Activated T-cell treated with anti-CD3 and anti-CD28 coated beads for 24 hours (primary cell): ENCODE measurements around the gene SYNDIG1.

ENCODE experiments used
- DNase-seq: peaks from one replicate; pipeline ENCODE4 v3.0.0-alpha.2; 2020; ENCODE audit warnings: low read depth

SYNDIG1 gene

DNA sequence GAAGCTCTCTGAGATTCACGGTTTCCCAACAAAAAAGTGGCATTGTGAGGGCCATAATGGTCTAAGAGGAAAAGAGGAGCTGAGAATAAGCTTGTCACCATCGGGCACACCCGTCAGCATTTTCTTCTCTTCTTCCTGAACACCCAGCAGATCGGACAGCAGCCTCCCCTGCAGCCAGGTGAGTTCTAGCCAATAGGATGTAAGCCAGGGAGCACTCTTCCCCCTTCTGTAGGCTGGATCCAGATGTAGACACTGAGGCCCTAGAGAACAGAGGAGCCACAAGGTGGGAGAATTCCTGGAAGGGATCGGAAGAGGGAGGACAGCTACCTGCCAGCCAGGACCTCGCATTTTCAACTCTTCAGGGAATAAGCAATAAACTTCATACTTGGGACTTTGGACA lies 228.0 kb downstream of the SYNDIG1 start:
- no peak for DNase-seq

DNA sequence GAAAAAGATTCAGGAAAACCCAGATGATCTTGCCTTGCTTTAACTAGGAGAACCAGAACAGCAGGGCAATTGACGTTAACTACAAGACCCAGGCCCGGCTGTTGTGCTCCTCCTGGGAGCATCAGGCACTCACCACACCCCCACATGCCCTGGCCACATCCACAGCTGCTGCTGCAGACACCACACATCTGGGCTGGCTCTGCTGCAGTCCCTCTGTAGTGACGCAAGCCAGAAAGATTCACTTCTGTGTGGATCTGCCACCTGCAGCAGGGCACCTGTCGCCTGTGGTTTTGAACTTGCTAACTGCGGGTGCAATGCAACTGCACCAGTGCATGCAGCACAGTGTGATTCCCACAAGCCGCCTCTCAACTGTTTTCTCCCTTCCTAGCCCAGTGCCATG lies 228.8 kb downstream of the SYNDIG1 start:
- DNase-seq, result no peak

GRCh38 chr20:24698706-24699206 lies 229.3 kb downstream of the SYNDIG1 start:
- no peak for DNase-seq

- DNase-seq, result no peak
Observed at GRCh38 chr20:24699321-24700165, 230.1 kb downstream of the SYNDIG1 start.

- no peak for DNase-seq
Observed at GRCh38 chr20:24700166-24700860, 230.9 kb downstream of the SYNDIG1 start.

DNA sequence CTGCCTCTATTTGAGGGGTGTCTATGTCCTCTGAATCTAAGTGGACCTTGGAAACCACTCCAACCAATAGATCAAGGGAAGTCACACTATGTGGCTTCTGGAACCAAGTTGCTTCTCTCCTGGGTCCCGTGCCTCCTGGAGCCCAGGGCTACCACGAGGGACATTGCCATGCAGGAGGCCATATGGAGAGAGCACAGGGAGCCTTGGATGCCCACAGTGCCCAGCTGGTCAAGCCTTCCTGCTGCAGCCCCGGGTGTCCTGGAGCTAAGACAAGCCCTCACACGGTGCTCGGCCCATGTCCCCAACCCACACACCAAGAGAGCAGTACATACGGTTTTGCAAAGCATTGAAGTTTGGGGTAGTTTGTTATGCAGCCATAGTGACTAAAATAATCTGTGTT lies 231.6 kb downstream of the SYNDIG1 start:
- DNase-seq, result no peak

DNA sequence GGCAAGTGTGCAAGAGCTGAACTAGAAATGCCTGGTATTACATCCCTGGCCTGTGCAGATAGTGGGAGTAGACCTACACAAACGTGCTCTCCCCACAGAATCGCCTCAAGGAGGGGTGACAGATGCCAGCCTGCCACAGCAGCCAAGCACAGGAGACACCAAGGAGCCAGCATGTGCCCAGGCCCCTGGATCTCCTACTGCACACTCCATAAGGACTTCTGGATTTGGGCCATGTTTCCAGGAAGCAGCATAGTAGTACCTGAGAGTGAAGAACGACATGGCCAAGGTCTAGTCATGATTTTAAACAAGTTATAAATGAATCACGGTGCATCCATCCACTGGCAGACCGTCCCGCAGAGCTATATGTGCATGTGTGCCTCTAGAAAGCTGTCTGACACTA lies 232.2 kb downstream of the SYNDIG1 start:
- no peak for DNase-seq

- DNase-seq, result no peak
Observed at GRCh38 chr20:24702501-24703283, 233.3 kb downstream of the SYNDIG1 start.

GRCh38 chr20:24703284-24703610 lies 233.8 kb downstream of the SYNDIG1 start:
- no peak for DNase-seq

DNA sequence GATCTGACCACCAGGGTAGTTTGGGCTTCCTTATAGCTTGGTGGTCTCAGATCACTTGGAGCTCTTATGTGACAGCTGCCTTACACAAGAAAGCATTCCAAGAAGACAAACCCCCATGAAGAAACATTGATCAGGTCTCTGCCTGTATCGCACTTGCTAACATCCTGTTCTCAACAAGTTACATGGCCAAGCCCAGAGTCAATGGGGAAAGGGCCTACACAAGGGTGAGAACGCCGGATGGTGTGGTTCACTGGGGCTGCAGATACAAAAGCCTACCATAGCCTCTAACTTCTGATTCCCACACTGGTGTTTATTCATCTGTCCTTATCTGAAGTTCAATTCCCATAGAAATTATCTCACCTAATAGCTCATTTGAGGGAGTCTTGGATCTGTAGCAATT lies 235.5 kb downstream of the SYNDIG1 start:
- DNase-seq, result no peak

DNA sequence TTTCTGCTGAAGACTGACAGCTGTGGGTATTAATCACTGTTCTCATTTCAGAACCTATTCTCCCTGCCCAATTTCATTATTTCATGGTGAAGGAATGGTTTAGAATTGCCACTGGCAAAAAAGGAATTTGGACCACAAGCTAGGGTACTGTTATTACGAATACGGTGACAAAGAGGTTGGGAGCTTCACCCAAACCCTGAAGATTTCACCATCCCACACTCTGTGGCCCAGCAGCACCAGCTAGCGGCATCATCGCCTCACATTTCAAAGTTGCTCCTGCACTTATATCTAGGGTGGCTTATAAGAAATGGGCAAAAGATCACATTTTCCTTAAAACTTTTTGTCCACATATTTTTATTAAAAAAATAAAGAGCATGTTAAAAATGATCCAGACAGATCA lies 236.1 kb downstream of the SYNDIG1 start:
- DNase-seq, result no peak

- DNase-seq, result no peak
Observed at GRCh38 chr20:24708411-24709295, 239.2 kb downstream of the SYNDIG1 start.
